NT2/D1 (cell line): ENCODE results near the gene PAXX.

Source experiments
- SUZ12 ChIP-seq: IDR thresholded peaks from 2 replicates; pipeline ENCODE4 v1.6.1; 2011; ENCODE audit not compliant: insufficient read length, insufficient read depth; ENCODE audit errors: extremely low read depth
- YY1 ChIP-seq: IDR thresholded peaks from 2 replicates; pipeline ENCODE4 v1.6.1; 2011; ENCODE audit not compliant: insufficient read length, insufficient read depth
- ZNF274 ChIP-seq: IDR thresholded peaks from 2 replicates; pipeline ENCODE4 v1.6.1; 2011; ENCODE audit warnings: mild to moderate bottlenecking, low read depth, low read length

DNA sequence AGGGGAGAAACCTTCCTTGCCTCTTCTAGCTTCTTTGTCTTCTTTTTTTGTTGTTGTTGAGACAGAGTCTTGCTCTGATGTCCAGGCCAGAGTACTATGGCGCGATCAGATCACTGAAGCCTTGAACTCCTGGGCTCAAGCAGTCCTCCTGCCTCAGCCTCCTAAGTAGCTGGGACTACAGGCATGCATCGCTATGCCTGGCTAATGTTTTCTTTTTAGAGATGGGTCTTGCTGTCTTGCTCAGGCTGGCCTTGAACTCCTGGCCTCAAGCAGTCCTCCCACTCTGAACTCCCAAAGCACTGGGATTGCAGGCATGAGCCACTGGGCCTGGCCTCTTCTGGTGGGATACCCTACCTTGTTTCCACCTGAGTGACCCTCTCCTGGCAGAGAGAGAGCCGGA lies 3.4 kb upstream of the PAXX start:
- TF ChIP-seq SUZ12: no peak
- TF ChIP-seq ZNF274: no peak
- TF ChIP-seq YY1: no peak
